MM.1S (cell line): Measurements from ENCODE around the gene SOST.

Source experiments
- CTCF ChIP-seq: fragments of 300-600 bp; sonication (generic); IDR thresholded peaks from 2 replicates; pipeline ENCODE4 v1.5.1; 2016; ENCODE audit warnings: antibody characterized with exemption, low read length, mixed read lengths
- EZH2 ChIP-seq: fragments of 300-600 bp; sonication (generic); optimal IDR thresholded peaks from 2 replicates; pipeline ENCODE3; 2017; ENCODE audit warnings: low read depth, mild to moderate bottlenecking, antibody characterized with exemption, low read length, mixed read lengths

DNA sequence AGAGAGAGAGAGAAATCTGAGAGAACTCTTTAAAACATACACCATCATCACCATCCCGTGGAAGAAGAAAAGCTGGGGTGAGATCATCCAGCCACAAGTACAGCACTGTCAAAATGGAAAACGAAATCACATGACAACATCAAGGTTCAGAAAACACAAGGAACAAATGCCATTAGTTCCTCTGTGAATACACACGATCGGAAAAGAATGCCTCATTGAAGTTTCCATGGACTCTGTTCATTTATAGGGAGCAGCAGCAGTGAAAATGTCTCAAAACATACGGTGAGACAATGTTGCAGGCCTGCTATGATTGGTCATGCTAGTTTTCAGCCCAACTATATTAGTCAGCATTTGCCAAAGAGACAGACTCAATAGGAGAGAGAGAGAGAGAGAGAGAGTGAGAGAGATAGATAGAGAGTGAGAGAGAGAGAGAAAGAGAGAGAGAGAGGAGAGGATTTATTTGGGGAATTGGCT lies 26.1 kb upstream of the SOST start:
- TF ChIP-seq CTCF (no peak), EZH2 (no peak)
